PC-9 (cell line): ENCODE results near the gene GIMAP8. TPM values are rescaled to one million over a fixed set of nuclear protein-coding genes. Genes with fewer than 3 reads are reported as not detected.
"Not testable (repeated sequence)": the region's sequence is repeated elsewhere in the genome, so short reads cannot be mapped to it uniquely, and the experiment has no call there.

Source experiments
- BruUV-seq: library from RNA; stranded (reverse); fragments of 400-500 nt; replicated peaks from 2 replicates; lab custom pipeline; 2021; lab: Mats Ljungman, UMichigan
- CTCF ChIA-PET: fragments of 300-600 bp; sonication (Branson Sonifier 250); formaldehyde crosslinking; loops from one replicate; lab custom pipeline; 2022; ENCODE audit warnings: antibody characterized with exemption; lab: Charles Lee
- POLR2A ChIA-PET: fragments of 300-600 bp; sonication (Branson Sonifier 250); formaldehyde crosslinking; loops from one replicate; lab custom pipeline; 2022; ENCODE audit warnings: antibody characterized with exemption; ENCODE audit not compliant: unreplicated experiment; lab: Charles Lee
- DNase-seq, 2 experiments: peaks; one replicate each; pipeline versions ENCODE4 v3.0.0 to v3.0.0-alpha.2; 2015 to 2022; ENCODE audit warnings: mixed read lengths in 1 of 2
- H2AFZ ChIP-seq: fragments of 200-600 bp; sonication (generic); 2 replicates; pipeline ENCODE4 v1.8.1; 2017; ENCODE audit warnings: antibody characterized with exemption
- H3F3A ChIP-seq: fragments of 200-600 bp; sonication (generic); 2 replicates; pipeline ENCODE4 v1.8.1; 2017; ENCODE audit warnings: antibody characterized with exemption, mild to moderate bottlenecking, low read depth; ENCODE audit not compliant: insufficient read depth
- H3K27ac ChIP-seq: fragments of 200-600 bp; sonication (generic); 2 replicates; pipeline ENCODE4 v1.6.1; 2016; ENCODE audit warnings: mixed run types
- H3K27me3 ChIP-seq: fragments of 200-600 bp; sonication (generic); 2 replicates; pipeline ENCODE4 v1.6.1; 2016; ENCODE audit warnings: low read depth, mixed run types; ENCODE audit not compliant: insufficient read depth
- H3K36me3 ChIP-seq: fragments of 200-600 bp; sonication (generic); 2 replicates; pipeline ENCODE4 v1.6.1; 2016; ENCODE audit warnings: low read depth, mixed run types
- H3K4me1 ChIP-seq: fragments of 200-600 bp; sonication (generic); replicated peaks from 2 replicates; pipeline ENCODE4 v1.6.1; 2016; ENCODE audit warnings: mixed run types; ENCODE audit not compliant: insufficient read depth
- H3K4me2 ChIP-seq: fragments of 200-600 bp; sonication (generic); 2 replicates; pipeline ENCODE4 v1.6.1; 2017; ENCODE audit warnings: mixed run types
- H3K4me3 ChIP-seq: fragments of 200-600 bp; sonication (generic); 2 replicates; pipeline ENCODE4 v1.6.1; 2016; ENCODE audit warnings: mixed run types
- H3K79me2 ChIP-seq: fragments of 200-600 bp; sonication (generic); 2 replicates; pipeline ENCODE4 v1.6.1; 2017; ENCODE audit warnings: low read depth, mixed run types
- H3K9me2 ChIP-seq: fragments of 200-600 bp; sonication (generic); 2 replicates; pipeline ENCODE4 v1.8.1; 2017; ENCODE audit warnings: mild to moderate bottlenecking; ENCODE audit not compliant: insufficient read depth
- H3K9me3 ChIP-seq: fragments of 200-600 bp; sonication (generic); 2 replicates; pipeline ENCODE4 v1.8.1; 2016; ENCODE audit warnings: low read depth; ENCODE audit not compliant: insufficient read depth
- H4K20me1 ChIP-seq: fragments of 200-600 bp; sonication (generic); 2 replicates; pipeline ENCODE4 v1.8.1; 2017; ENCODE audit not compliant: insufficient read depth
- CTCF ChIP-seq: fragments of 200-600 bp; sonication (generic); conservative IDR thresholded peaks from 2 replicates; pipeline ENCODE4 v1.6.1; 2017; ENCODE audit warnings: mixed run types, antibody characterized with exemption, mild to moderate bottlenecking, moderate library complexity
- EZH2 ChIP-seq: fragments of 200-600 bp; sonication (generic); IDR thresholded peaks from 2 replicates; pipeline ENCODE4 v1.8.0; 2017; ENCODE audit warnings: antibody characterized with exemption, low read depth
- intact Hi-C: fragments of 100-400 bp; cut with micrococcal nuclease; formaldehyde crosslinking; loops from one replicate; pipeline ENCODE4 v1.10.0; 2022; ENCODE audit not compliant: unreplicated experiment
- total RNA-seq: library from RNA; stranded (reverse); gene quantifications from 2 replicates; pipeline ENCODE4 v1.2.3, GENCODE V29; 2021

GIMAP8 gene
- total RNA-seq, 1 experiment from 2014 or later = not detected

GRCh38 chr7:150479023-150479716 lies 28.7 kb downstream of the GIMAP8 start:
- POLR2A ChIA-PET = no interaction called here
- no peaks in the 10 kb centered on the region for H4K20me1 ChIP-seq

GRCh38 chr7:150481186-150481920 lies 30.9 kb downstream of the GIMAP8 start:
- H3K27ac ChIP-seq = no peak overlapping the region

More at GRCh38 chr7:150479023-150479716, 28.7 kb downstream of the GIMAP8 start:
- CTCF ChIA-PET = no interaction called here
- BruUV-seq = no TSS peak
- Histone ChIP-seq H3K9me2 (no peaks in the 10 kb centered on the region), H3K27ac (no peak overlapping the region), H3K9me3 (no peaks in the 10 kb centered on the region), H3K4me2 (no peak overlapping the region), H3K79me2 (no peaks in the 10 kb centered on the region), H3F3A (no peaks in the 10 kb centered on the region), H3K4me1 (no peaks in the 10 kb centered on the region), H3K27me3 (peaks cover 87% of the 10 kb centered on the region), H3K4me3 (no peak overlapping the region), H3K36me3 (no peaks in the 10 kb centered on the region), H2AFZ (no peak overlapping the region)
- intact Hi-C loops = no loop called here
- DNase-seq = no peak
- TF ChIP-seq EZH2 = no peak
- no peak for TF ChIP-seq CTCF

DNA sequence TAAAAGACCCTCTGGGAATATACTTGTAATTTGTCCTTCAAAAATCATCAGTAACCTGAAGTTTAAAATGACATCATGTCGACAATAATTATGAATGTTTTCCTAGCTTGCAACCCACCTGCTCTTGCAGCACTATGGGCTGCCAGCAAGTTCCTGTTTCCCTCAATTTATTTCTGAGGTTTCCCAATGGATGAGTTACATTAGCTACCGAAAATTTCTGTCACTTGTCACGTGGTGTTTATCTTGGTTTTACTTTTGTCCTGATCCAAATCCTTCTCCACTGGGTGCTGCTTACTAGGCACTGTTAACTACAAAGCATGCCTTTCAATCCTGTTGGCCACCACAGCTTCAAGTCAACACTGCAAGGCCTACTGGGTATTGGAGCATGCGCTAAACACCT lies 31.5 kb downstream of the GIMAP8 start:
- no TSS peak for BruUV-seq
- DNase-seq = no peak
- Histone ChIP-seq H3F3A (no peaks in the 10 kb centered on the region), H3K36me3 (no peaks in the 10 kb centered on the region), H2AFZ (no peak overlapping the region), H3K27ac (no peak overlapping the region), H3K4me2 (no peak overlapping the region), H3K27me3 (peaks cover 83% of the 10 kb centered on the region), H3K9me2 (no peaks in the 10 kb centered on the region), H3K4me1 (no peaks in the 10 kb centered on the region), H3K79me2 (no peaks in the 10 kb centered on the region), H4K20me1 (no peaks in the 10 kb centered on the region), H3K9me3 (no peaks in the 10 kb centered on the region), H3K4me3 (no peak overlapping the region)
- TF ChIP-seq CTCF (no peak), EZH2 (no peak)
- CTCF ChIA-PET = no interaction called here
- intact Hi-C loops = no loop called here
- POLR2A ChIA-PET = no interaction called here

More at GRCh38 chr7:150481186-150481920, 30.9 kb downstream of the GIMAP8 start:
- intact Hi-C loops = no loop called here
- ChIA-PET CTCF (no interaction called here), POLR2A (no interaction called here)
- no peak overlapping the region for H3K4me3 ChIP-seq
- no peaks in the 10 kb centered on the region for H3K4me1 ChIP-seq
- no peak for DNase-seq
- H3K9me2 ChIP-seq = no peaks in the 10 kb centered on the region
- H3K4me2 ChIP-seq = no peak overlapping the region
- no peaks in the 10 kb centered on the region for H3K79me2 ChIP-seq
- no peaks in the 10 kb centered on the region for H3F3A ChIP-seq
- H3K9me3 ChIP-seq = no peaks in the 10 kb centered on the region
- no TSS peak for BruUV-seq
- no peaks in the 10 kb centered on the region for H3K36me3 ChIP-seq
- H2AFZ ChIP-seq = no peak overlapping the region
- H4K20me1 ChIP-seq = no peaks in the 10 kb centered on the region
- TF ChIP-seq CTCF (no peak), EZH2 (no peak)
- peaks cover 89% of the 10 kb centered on the region for H3K27me3 ChIP-seq

DNA sequence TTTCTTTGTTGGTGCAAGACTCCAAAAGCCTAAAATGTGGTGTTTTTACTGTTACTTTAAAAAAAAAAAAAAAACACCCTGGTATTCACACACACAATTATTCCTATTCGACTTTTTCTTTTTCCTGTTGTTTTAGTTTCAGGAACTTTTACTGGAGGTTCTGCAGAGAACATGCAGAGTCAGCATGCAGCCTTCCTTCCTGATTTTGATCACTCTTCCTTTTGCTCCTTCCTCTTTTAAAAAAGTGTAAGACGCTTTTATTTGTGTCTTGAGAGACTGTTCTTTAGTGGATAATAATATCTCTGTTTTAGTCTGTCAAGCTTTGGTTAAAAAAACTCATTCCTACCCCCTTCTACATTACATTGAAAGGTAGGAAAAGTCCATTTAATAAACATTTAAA lies 33.1 kb downstream of the GIMAP8 start:
- peaks cover 67% of the 10 kb centered on the region for H3K27me3 ChIP-seq
- POLR2A ChIA-PET, H3K36me3 ChIP-seq, CTCF ChIA-PET, H3K4me1 ChIP-seq, H3K27ac ChIP-seq, H3K4me3 ChIP-seq, H3K4me2 ChIP-seq, intact Hi-C loops, H3F3A ChIP-seq, H3K79me2 ChIP-seq, DNase-seq, H4K20me1 ChIP-seq, H3K9me2 ChIP-seq, BruUV-seq, H2AFZ ChIP-seq, H3K9me3 ChIP-seq: not testable (repeated sequence)

- H3K36me3 ChIP-seq, POLR2A ChIA-PET, H3K27ac ChIP-seq, H3K79me2 ChIP-seq, BruUV-seq, intact Hi-C loops, H3K4me3 ChIP-seq, H3K4me2 ChIP-seq, H4K20me1 ChIP-seq, H2AFZ ChIP-seq, H3K9me2 ChIP-seq, CTCF ChIA-PET, H3K9me3 ChIP-seq, H3K4me1 ChIP-seq, H3F3A ChIP-seq, DNase-seq: not testable (repeated sequence)
- peaks cover 62% of the 10 kb centered on the region for H3K27me3 ChIP-seq
Observed at GRCh38 chr7:150484071-150484470, 33.6 kb downstream of the GIMAP8 start.
